Cardiac atrium fibroblast (primary cell): ENCODE results near the gene IFT80. TPM values are rescaled to one million over a fixed set of nuclear protein-coding genes. Genes with fewer than 3 reads are reported as not detected.

ENCODE experiments used
- total RNA-seq: library from RNA; depleted of rRNA; stranded (reverse); fragments of >200 nt; gene quantifications from 2 replicates; pipeline ENCODE4 v1.2.3, GENCODE V29; 2015

The IFT80 gene
- 42.9 and 50.5 TPM in 2 replicates for total RNA-seq

GRCh38 chr3:160399125-160400029 lies at the start of gene IFT80, which contains the start of gene SMC4:
Gene IFT80, minus strand, starts transcription at chr3:160399225. Its CDS starts 14,625 bp downstream, at chr3:160384600.
Gene SMC4, plus strand, starts transcription at chr3:160399650. Its CDS starts 1,177 bp downstream, at chr3:160400827.

DNA sequence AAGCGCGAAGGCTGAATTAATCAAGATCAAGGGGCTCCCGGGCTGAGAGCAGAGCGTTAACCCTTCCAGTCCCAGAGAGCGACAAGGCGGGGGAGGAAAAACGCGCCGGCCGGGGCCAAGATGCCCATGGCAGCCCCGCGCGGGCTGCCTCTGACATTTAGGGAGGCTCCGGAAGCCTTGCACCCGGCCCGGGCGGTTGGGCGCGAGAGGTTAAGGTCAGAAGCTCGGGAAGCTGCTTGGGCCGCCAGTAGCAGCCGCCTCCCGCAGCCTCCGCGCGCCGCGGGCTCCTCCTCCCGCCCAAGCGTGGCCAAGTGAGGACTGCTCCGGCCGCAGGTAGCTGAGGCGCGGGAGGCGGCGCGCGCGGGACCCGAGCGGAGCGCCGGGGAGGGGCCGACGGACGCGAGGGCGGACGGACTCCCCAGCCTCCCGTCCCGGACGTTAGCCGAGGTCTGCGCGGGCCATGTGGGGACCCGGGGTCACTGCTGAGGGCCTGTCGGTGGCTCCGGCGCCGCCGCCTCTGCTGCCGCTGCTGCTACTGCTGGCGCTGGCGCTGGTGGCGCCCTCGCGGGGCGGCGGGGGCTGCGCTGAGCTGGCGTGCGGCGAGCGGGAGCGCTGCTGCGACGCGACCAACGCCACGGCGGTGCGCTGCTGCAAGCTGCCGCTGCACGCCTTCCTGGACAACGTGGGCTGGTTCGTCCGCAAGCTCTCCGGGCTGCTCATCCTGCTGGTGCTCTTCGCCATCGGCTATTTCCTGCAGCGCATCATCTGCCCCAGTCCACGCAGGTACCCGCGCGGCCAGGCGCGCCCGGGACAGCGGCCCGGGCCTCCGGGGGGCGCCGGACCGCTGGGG lies 173.6 kb downstream of the IFT80 start, which contains the start of gene C3orf80:
Gene C3orf80 (plus strand): TSS at position 247 of the 850 bp plus-strand sequence. CDS start 214 bp downstream, at position 461.

Other genes starting within 250 kb of the IFT80 start
- 0.18 and 0.81 TPM in 2 replicates for gene C3orf80, start 173.8 kb downstream of the IFT80 start, total RNA-seq
- 26.0 and 35.8 TPM in 2 replicates for gene SMC4, start 425 bp upstream of the IFT80 start, total RNA-seq
- 6.7 and 8.7 TPM in 2 replicates for gene TRIM59, start 50.6 kb upstream of the IFT80 start, total RNA-seq
- gene KPNA4, start 166.3 kb upstream of the IFT80 start, total RNA-seq: 15.3 and 20.3 TPM in 2 replicates